GM12873 (cell line): ENCODE measurements around the gene RNF133.

Experiments used
- TF ChIP-seq, protein P1 (sequence below): IDR thresholded peaks from 2 replicates; pipeline ENCODE4 v1.5.1; 2012; ENCODE audit warnings: low read depth, mild to moderate bottlenecking, moderate library complexity, low read length, control low read depth; ENCODE audit not compliant: insufficient read depth; ENCODE audit errors: missing control alignments

RNF133 gene

DNA sequence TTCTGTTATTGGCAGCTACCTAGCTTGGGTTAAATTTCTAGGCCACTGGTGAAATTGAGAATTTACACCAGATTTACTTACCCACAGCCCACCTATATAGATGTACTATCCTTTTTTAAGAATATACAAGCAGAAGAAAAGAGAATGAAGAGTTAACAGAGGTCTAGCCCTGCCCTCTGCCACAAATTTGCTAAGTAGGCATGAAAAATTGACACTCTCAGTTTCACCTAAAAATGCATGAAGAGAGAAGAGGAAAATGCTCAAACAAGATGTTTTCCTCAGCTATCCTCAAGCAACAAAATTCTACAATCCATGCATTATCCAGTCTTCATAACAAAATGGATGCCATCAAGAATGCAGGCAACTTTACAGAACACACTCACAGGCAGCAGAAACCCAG is 28.4 kb upstream of the RNF133 start:
- TF ChIP-seq, protein P1, sequence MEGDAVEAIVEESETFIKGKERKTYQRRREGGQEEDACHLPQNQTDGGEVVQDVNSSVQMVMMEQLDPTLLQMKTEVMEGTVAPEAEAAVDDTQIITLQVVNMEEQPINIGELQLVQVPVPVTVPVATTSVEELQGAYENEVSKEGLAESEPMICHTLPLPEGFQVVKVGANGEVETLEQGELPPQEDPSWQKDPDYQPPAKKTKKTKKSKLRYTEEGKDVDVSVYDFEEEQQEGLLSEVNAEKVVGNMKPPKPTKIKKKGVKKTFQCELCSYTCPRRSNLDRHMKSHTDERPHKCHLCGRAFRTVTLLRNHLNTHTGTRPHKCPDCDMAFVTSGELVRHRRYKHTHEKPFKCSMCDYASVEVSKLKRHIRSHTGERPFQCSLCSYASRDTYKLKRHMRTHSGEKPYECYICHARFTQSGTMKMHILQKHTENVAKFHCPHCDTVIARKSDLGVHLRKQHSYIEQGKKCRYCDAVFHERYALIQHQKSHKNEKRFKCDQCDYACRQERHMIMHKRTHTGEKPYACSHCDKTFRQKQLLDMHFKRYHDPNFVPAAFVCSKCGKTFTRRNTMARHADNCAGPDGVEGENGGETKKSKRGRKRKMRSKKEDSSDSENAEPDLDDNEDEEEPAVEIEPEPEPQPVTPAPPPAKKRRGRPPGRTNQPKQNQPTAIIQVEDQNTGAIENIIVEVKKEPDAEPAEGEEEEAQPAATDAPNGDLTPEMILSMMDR = no peak

- TF ChIP-seq, protein P1 = no peak
These were observed 28.0 kb upstream of the RNF133 start for GRCh38 chr7:122726881-122727280.

GRCh38 chr7:122724366-122724765 is 25.4 kb upstream of the RNF133 start:
- TF ChIP-seq, protein P1 = no peak

DNA sequence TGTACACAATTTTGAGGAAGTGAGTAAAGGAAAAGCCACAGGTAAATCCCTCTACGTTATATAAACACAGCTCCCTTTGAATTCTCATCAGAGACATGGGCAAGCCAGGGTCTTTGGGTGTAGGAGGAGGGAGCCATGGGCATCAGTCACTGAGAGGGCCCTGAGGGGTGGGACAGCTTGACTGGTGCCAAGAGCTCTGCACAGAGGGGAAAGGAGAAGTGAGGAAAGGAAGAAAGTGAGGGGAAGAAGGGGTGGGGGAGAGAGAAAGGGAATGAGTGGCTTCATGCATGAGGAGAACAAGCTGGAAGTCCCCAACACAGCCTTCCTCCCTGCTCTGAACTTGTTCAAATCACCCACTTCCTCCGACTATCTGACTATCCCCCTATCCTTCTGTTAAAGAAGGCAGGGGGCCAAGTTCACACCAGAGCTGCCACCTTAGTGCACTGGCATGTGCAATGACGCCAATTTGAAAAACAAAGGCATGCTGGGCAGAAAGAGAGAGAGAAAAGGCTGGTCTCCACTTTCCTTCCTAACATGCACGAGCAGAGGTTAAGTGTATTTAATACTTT is 20.2 kb upstream of the RNF133 start:
- TF ChIP-seq, protein P1 = no peak

DNA sequence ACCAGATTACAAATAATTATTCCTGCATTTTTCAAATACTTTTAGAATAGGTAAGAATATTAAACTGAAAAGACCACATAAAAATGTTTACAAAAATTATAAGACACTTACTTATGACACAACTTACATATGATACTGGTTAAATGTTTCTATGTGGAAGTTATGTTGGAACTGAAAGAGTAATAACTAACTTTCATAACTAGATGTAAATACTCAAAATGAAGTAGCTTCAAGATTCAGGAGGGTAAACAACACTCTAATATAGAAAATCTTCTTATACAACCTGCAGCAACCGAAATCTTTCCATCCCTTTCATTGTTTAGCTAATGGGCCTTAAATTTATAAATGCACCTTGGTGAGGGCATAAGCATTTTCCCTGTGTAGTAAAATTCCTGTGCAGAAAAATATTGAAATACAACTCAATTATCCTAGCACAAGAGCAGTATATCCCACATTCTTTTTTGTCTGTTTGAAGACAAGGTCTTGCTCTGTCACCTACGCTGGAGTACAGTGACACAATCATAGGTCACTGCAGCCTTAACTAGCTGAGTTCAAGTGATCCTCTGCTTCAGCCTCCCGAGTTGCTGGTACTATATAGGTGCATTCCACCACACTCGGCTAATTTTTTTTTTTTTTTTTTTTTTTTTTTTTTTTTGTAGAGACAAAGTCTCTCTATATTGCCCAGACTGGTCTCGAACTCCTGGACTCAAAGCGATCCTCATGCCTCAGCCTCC is 18.6 kb upstream of the RNF133 start:
- TF ChIP-seq, protein P1 = no peak

DNA sequence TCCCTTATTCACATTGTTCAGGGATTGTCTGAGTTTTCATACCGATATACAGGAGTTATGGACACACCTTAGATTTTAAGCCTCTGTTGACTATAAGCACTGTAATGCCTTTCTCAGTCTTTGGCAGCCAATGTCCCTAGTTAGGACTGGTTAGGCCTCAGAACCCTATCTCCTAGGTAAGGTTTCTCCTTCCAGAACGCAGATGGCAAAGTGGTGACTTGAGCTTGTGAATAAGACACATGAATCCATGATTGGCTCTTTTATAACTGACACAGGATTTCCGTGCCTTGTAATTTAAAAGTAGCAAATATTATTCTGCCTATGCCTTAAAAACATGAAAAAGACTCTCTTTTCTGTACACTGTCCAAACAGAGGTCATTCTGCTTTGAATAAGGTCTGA is 16.3 kb upstream of the RNF133 start:
- TF ChIP-seq, protein P1 = no peak

DNA sequence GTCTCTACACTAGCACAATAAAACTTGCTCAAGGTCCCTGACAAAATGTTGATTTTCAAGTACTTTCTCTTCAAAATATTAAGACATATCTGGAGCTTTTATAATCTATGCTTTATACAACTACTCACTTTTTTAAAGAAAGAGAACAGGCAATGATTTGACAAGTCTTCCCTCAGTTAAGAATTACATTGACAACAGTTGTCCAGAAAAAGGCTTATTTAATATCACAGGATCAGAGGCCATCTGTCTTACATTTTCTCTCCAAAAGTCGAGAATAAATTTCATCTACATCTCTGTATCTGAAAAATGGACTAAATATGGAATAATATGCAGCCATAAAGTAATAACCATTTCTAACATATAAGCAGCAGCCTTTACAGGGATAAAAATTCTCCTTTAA is 12.0 kb upstream of the RNF133 start:
- TF ChIP-seq, protein P1 = no peak
